Endothelial cell of umbilical vein (primary cell): Measurements from ENCODE around the gene ZFX. TPM values are rescaled to one million over a fixed set of nuclear protein-coding genes. Genes with fewer than 3 reads are reported as not detected.

ENCODE experiments used
- BruUV-seq: library from RNA; stranded (reverse); fragments of 400-500 nt; replicated peaks from 2 replicates; lab custom pipeline; 2021; lab: Mats Ljungman, UMichigan
- CTCF ChIA-PET: fragments of 300-600, 350-600 bp; sonication (Branson Sonifier 250); formaldehyde crosslinking; loops from one replicate; lab custom pipeline; 2021; ENCODE audit warnings: antibody characterized with exemption, inconsistent platforms; lab: Charles Lee
- POLR2A ChIA-PET: fragments of 300-600, 350-600 bp; sonication (Branson Sonifier 250); formaldehyde crosslinking; loops from one replicate; lab custom pipeline; 2021; ENCODE audit warnings: antibody characterized with exemption, inconsistent platforms; lab: Charles Lee
- DNase-seq: peaks from one replicate; pipeline ENCODE4 v3.0.0-alpha.2; 2011; ENCODE audit warnings: low read depth, low spot score
- FAIRE-seq: peaks from 2 replicates; lab custom pipeline; 2011; peaks lifted over from hg19 to GRCh38; lab: Jason Lieb, UNC
- H2AFZ ChIP-seq: 2 replicates; pipeline ENCODE4 v1.6.0; 2012; ENCODE audit warnings: low read depth, low read length, control low read depth, inconsistent platforms
- H3K27ac ChIP-seq: 2 replicates; pipeline ENCODE4 v1.5.1; 2011; ENCODE audit warnings: low read depth, mild to moderate bottlenecking, control low read depth, low read length, moderate library complexity; ENCODE audit not compliant: insufficient read depth
- H3K27me3 ChIP-seq, 2 experiments: 2 replicates each; pipeline versions ENCODE4 v1.6.0 to v1.6.1; 2011; ENCODE audit warnings: low read length in 2 of 2, mixed read lengths in 1 of 2; ENCODE audit not compliant: control insufficient read depth in 2 of 2, insufficient read depth in 2 of 2
- H3K36me3 ChIP-seq, 2 experiments: 2 replicates in 1 of 2; 3 replicates in 1 of 2; pipeline ENCODE4 v1.5.1; 2011; ENCODE audit warnings: low read length in 2 of 2, mild to moderate bottlenecking in 1 of 2, moderate library complexity in 1 of 2; ENCODE audit not compliant: control insufficient read depth in 2 of 2, insufficient read depth in 2 of 2; ENCODE audit errors: extremely low read depth in 1 of 2
- H3K4me1 ChIP-seq: 3 replicates; pipeline ENCODE4 v1.5.1; 2011; ENCODE audit warnings: mild to moderate bottlenecking, low read length; ENCODE audit not compliant: control insufficient read depth, insufficient read depth; ENCODE audit errors: extremely low read depth
- H3K4me2 ChIP-seq: 2 replicates; pipeline ENCODE4 v1.6.1; 2011; ENCODE audit warnings: low read length, control low read depth, mixed read lengths; ENCODE audit not compliant: insufficient read depth
- H3K4me3 ChIP-seq, 3 experiments: fragments of 200-600 bp in 1 of 3; sonication (generic), shearing (Covaris generic) in 1 of 3; replicated peaks in 1 of 3; 2 replicates each; pipeline ENCODE4 v1.5.1; 2011 to 2016; ENCODE audit warnings: control low read depth in 3 of 3, low read length in 3 of 3, mild to moderate bottlenecking in 2 of 3, inconsistent platforms in 1 of 3, low read depth in 1 of 3, moderate library complexity in 1 of 3; ENCODE audit not compliant: insufficient read depth in 1 of 3
- H3K79me2 ChIP-seq: 2 replicates; pipeline ENCODE4 v1.6.0; 2012; ENCODE audit warnings: low read length, inconsistent platforms; ENCODE audit not compliant: control insufficient read depth, insufficient read depth
- H3K9ac ChIP-seq: replicated peaks from 2 replicates; pipeline ENCODE3; 2011; ENCODE audit warnings: low read length, control low read depth; ENCODE audit not compliant: insufficient read depth; ENCODE audit errors: extremely low read depth
- H3K9me1 ChIP-seq: replicated peaks from 3 replicates; pipeline ENCODE4 v1.6.0; 2011; ENCODE audit warnings: mild to moderate bottlenecking, low read length; ENCODE audit not compliant: control insufficient read depth, insufficient read depth; ENCODE audit errors: extremely low read depth
- H3K9me3 ChIP-seq: replicated peaks from 2 replicates; pipeline ENCODE4 v1.5.1; 2012; ENCODE audit warnings: low read length, inconsistent platforms; ENCODE audit not compliant: control insufficient read depth, insufficient read depth
- H4K20me1 ChIP-seq: replicated peaks from 2 replicates; pipeline ENCODE3; 2011; ENCODE audit warnings: mild to moderate bottlenecking, low read length; ENCODE audit not compliant: control insufficient read depth, insufficient read depth; ENCODE audit errors: extremely low read depth
- EZH2 ChIP-seq: IDR thresholded peaks from 2 replicates; pipeline ENCODE4 v1.6.1; 2012; ENCODE audit warnings: borderline replicate concordance, low read depth, mild to moderate bottlenecking, moderate library complexity, low read length, inconsistent platforms; ENCODE audit not compliant: severe bottlenecking
- FOS ChIP-seq: IDR thresholded peaks from 2 replicates; pipeline ENCODE4 v1.6.1; 2011; ENCODE audit warnings: mild to moderate bottlenecking, low read length, moderate library complexity, borderline replicate concordance; ENCODE audit not compliant: insufficient read depth
- GATA2 ChIP-seq: IDR thresholded peaks from 2 replicates; pipeline ENCODE4 v1.7.0; 2011; ENCODE audit warnings: low read depth, mild to moderate bottlenecking, moderate library complexity, mixed read lengths, low read length; ENCODE audit not compliant: insufficient read length, insufficient read depth
- JUN ChIP-seq: IDR thresholded peaks from 2 replicates; pipeline ENCODE4 v1.6.1; 2011; ENCODE audit warnings: borderline replicate concordance, low read depth; ENCODE audit not compliant: insufficient read length, insufficient read depth
- MAX ChIP-seq: IDR thresholded peaks from 2 replicates; pipeline ENCODE4 v1.6.1; 2011; ENCODE audit not compliant: insufficient read depth, insufficient read length
- MYC ChIP-seq: IDR thresholded peaks from one replicate; pipeline ENCODE4 v1.6.1; 2011; ENCODE audit warnings: mild to moderate bottlenecking, low read depth, low read length
- POLR2A ChIP-seq: IDR thresholded peaks from 2 replicates; pipeline ENCODE4 v1.6.1; 2012; ENCODE audit warnings: low read depth, mild to moderate bottlenecking, control low read depth, low read length
- POLR2AphosphoS5 ChIP-seq: IDR thresholded peaks from 2 replicates; pipeline ENCODE4 v1.6.1; 2012; ENCODE audit warnings: low read depth, mild to moderate bottlenecking, control low read depth, low read length, moderate library complexity; ENCODE audit not compliant: insufficient read depth
- dilution Hi-C: fragments of 300-500 bp; cut with MboI; formaldehyde crosslinking; loops from one replicate; pipeline ENCODE4 v1.15.0; 2019; ENCODE audit warnings: low sequenced_read_pairs; ENCODE audit not compliant: extremely low pct_ligation_motif_present
- intact Hi-C: fragments of 100-400 bp; cut with micrococcal nuclease; formaldehyde crosslinking; loops from one replicate; pipeline ENCODE4 v1.10.0; 2022
- polyA plus RNA-seq, 4 experiments: library from polyadenylated mRNA; depleted of rRNA in 3 of 4; stranded (reverse) in 3 of 4; unstranded in 1 of 4; fragments of >200 nt; gene quantifications; 2 replicates each; pipeline versions ENCODE4 v1.2.1 to v1.2.3, GENCODE V29; 2011 to 2012; ENCODE audit warnings: missing spikeins in 1 of 4
- total RNA-seq: library from RNA; stranded (reverse); gene quantifications from 2 replicates; pipeline ENCODE4 v1.2.3, GENCODE V29; 2021
- TF ChIP-seq, protein P1 (sequence below), 2 donors: IDR thresholded peaks; 1 replicate in 1 of 2; 2 replicates in 1 of 2; pipeline ENCODE4 v1.5.1; 2011; ENCODE audit warnings: low read length in 2 of 2, mild to moderate bottlenecking in 2 of 2, moderate library complexity in 2 of 2, control low read depth in 1 of 2, inconsistent platforms in 1 of 2, low read depth in 1 of 2; ENCODE audit not compliant: insufficient read depth in 1 of 2; ENCODE audit errors: extremely low read depth in 1 of 2

The ZFX gene
- total and polyA plus RNA-seq, 2 donors (not counting 3 experiments of a cell fraction or from before 2014, with no cell fraction given) = 11.4 to 34.1 TPM

GRCh38 chrX:24186483-24186882 is 37.0 kb downstream of the ZFX start:
- dilution Hi-C loops = no loop called here
- peak; percentile 28 for FAIRE-seq
- CTCF ChIA-PET = interaction anchor here (1.1 kb wide), 1 partner anchor 104 kb away, joined by 4 read pairs; no protein-coding TSS in a partner anchor

GRCh38 chrX:24186986-24187385 is 37.5 kb downstream of the ZFX start:
- ChIA-PET CTCF (interaction anchor here (0.6 to 1.1 kb wide), 2 partner anchors 21 to 105 kb away, joined by 3 to 4 read pairs; no protein-coding TSS in a partner anchor), POLR2A (no interaction called here)
- no peaks in the 10 kb centered on the region for H3K27me3 ChIP-seq
- no peaks in the 10 kb centered on the region for H3K4me1 ChIP-seq
- H4K20me1 ChIP-seq = no peaks in the 10 kb centered on the region
- no peaks in the 10 kb centered on the region for H3K9me1 ChIP-seq
- BruUV-seq = no TSS peak
- FAIRE-seq (no peak), DNase-seq (no peak)
- H3K36me3 ChIP-seq = no peaks in the 10 kb centered on the region
- dilution Hi-C loops = no loop called here
- intact Hi-C loops = no loop called here
- no peak overlapping the region for H2AFZ ChIP-seq
- peaks cover 77% of the 10 kb centered on the region for H3K79me2 ChIP-seq
- H3K9ac ChIP-seq = no peak overlapping the region
- H3K4me3 ChIP-seq = no peak overlapping the region
- no peaks in the 10 kb centered on the region for H3K9me3 ChIP-seq
- TF ChIP-seq MAX (no peak), POLR2AphosphoS5 (no peak), MYC (no peak), JUN (no peak), EZH2 (no peak), GATA2 (no peak), POLR2A (no peak), FOS (no peak)
- TF ChIP-seq, protein P1, sequence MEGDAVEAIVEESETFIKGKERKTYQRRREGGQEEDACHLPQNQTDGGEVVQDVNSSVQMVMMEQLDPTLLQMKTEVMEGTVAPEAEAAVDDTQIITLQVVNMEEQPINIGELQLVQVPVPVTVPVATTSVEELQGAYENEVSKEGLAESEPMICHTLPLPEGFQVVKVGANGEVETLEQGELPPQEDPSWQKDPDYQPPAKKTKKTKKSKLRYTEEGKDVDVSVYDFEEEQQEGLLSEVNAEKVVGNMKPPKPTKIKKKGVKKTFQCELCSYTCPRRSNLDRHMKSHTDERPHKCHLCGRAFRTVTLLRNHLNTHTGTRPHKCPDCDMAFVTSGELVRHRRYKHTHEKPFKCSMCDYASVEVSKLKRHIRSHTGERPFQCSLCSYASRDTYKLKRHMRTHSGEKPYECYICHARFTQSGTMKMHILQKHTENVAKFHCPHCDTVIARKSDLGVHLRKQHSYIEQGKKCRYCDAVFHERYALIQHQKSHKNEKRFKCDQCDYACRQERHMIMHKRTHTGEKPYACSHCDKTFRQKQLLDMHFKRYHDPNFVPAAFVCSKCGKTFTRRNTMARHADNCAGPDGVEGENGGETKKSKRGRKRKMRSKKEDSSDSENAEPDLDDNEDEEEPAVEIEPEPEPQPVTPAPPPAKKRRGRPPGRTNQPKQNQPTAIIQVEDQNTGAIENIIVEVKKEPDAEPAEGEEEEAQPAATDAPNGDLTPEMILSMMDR (IDR thresholded peaks at IDR 0.05; ENCODE audit: extremely low read depth in 1 of 2, insufficient read depth in 1 of 2, low read depth in 1 of 2, low read length in 2 of 2) = no peak
- H3K27ac ChIP-seq = no peak overlapping the region
- no peak overlapping the region for H3K4me2 ChIP-seq

More at GRCh38 chrX:24186483-24186882, 37.0 kb downstream of the ZFX start:
- Histone ChIP-seq H3K4me2 (no peak overlapping the region), H4K20me1 (no peaks in the 10 kb centered on the region), H3K4me3 (no peak overlapping the region), H3K36me3 (no peaks in the 10 kb centered on the region), H3K79me2 (peaks cover 78% of the 10 kb centered on the region), H2AFZ (no peak overlapping the region), H3K27me3 (no peaks in the 10 kb centered on the region), H3K9me1 (no peaks in the 10 kb centered on the region), H3K27ac (no peak overlapping the region), H3K9me3 (no peaks in the 10 kb centered on the region), H3K4me1 (no peaks in the 10 kb centered on the region), H3K9ac (no peak overlapping the region)
- DNase-seq = no peak
- POLR2A ChIA-PET = no interaction called here
- no TSS peak for BruUV-seq
- intact Hi-C loops = no loop called here
- no peak for TF ChIP-seq JUN
